Nephron (organoid): ENCODE results near the gene SGSM1.
A peak's percentile ranks its signal among the peaks of the same experiment; 100 is the strongest.

Experiments used
- H3K27ac Mint-ChIP-seq, 3 experiments: 2 replicates each; pipeline ENCODE4 v1.8.0; 2020; ENCODE audit warnings: mixed read lengths in 3 of 3, mild to moderate bottlenecking in 2 of 3, moderate library complexity in 1 of 3
- H3K27me3 Mint-ChIP-seq: 2 replicates; pipeline ENCODE4 v1.8.0; 2021; ENCODE audit warnings: low read depth, mild to moderate bottlenecking, moderate library complexity, mixed read lengths
- H3K36me3 Mint-ChIP-seq: 2 replicates; pipeline ENCODE4 v1.8.0; 2020; ENCODE audit warnings: low read depth, mixed read lengths
- H3K4me1 Mint-ChIP-seq: 2 replicates; pipeline ENCODE4 v1.8.0; 2020; ENCODE audit warnings: mixed read lengths
- H3K4me3 Mint-ChIP-seq, 3 experiments: 2 replicates each; pipeline ENCODE4 v1.8.0; 2020; ENCODE audit warnings: mild to moderate bottlenecking in 3 of 3, mixed read lengths in 3 of 3, moderate library complexity in 2 of 3
- H3K9me3 Mint-ChIP-seq: 2 replicates; pipeline ENCODE4 v1.8.0; 2020; ENCODE audit warnings: mixed read lengths
- TF ChIP-seq, protein P1 (sequence below), 3 experiments: fragments of 200-600 bp; sonication (generic); IDR thresholded peaks; one replicate each; pipeline ENCODE4 v1.5.0; 2021; ENCODE audit warnings: antibody characterized with exemption in 3 of 3; ENCODE audit not compliant: unreplicated experiment in 3 of 3

Gene SGSM1

GRCh38 chr22:24928322-24928721 lies 122.3 kb downstream of the SGSM1 start:
- peaks cover 16% of the 10 kb centered on the region for H3K27me3 Mint-ChIP-seq
- no peak overlapping the region for H3K4me3 Mint-ChIP-seq
- H3K36me3 Mint-ChIP-seq: no peaks in the 10 kb centered on the region
- TF ChIP-seq, protein P1, sequence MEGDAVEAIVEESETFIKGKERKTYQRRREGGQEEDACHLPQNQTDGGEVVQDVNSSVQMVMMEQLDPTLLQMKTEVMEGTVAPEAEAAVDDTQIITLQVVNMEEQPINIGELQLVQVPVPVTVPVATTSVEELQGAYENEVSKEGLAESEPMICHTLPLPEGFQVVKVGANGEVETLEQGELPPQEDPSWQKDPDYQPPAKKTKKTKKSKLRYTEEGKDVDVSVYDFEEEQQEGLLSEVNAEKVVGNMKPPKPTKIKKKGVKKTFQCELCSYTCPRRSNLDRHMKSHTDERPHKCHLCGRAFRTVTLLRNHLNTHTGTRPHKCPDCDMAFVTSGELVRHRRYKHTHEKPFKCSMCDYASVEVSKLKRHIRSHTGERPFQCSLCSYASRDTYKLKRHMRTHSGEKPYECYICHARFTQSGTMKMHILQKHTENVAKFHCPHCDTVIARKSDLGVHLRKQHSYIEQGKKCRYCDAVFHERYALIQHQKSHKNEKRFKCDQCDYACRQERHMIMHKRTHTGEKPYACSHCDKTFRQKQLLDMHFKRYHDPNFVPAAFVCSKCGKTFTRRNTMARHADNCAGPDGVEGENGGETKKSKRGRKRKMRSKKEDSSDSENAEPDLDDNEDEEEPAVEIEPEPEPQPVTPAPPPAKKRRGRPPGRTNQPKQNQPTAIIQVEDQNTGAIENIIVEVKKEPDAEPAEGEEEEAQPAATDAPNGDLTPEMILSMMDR (IDR thresholded peaks at IDR 0.05; ENCODE audit: unreplicated experiment in 3 of 3): no peak
- peaks cover 6% of the 10 kb centered on the region for H3K4me1 Mint-ChIP-seq
- peaks cover 2% of the 10 kb centered on the region for H3K9me3 Mint-ChIP-seq
- H3K27ac Mint-ChIP-seq: no peak overlapping the region

DNA sequence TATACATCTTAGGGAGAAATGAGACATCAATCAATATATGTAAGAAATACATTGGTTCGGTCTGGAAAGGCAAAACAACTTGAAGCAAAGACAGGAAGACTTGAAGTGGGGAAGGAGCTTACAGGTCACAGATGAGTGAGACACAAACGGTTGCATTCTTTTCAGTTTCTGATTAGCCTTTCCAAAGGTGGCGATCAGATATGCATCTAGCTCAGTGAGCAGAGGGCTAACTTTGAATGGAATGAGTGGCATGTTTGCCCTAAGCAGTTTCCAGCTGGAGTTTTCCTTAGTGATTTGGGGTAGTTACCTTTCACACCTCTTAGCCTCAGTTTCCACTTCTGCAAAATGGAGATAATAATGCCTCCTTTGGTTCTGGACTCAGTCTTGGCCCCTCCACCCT lies 124.7 kb downstream of the SGSM1 start:
- peaks cover 6% of the 10 kb centered on the region for H3K4me1 Mint-ChIP-seq
- H3K9me3 Mint-ChIP-seq: peaks cover 2% of the 10 kb centered on the region
- no peaks in the 10 kb centered on the region for H3K36me3 Mint-ChIP-seq
- no peak overlapping the region for H3K4me3 Mint-ChIP-seq
- H3K27ac Mint-ChIP-seq: no peak overlapping the region
- H3K27me3 Mint-ChIP-seq: peaks cover 16% of the 10 kb centered on the region
- TF ChIP-seq, protein P1 (IDR thresholded peaks at IDR 0.05; ENCODE audit: unreplicated experiment in 3 of 3): no peak

DNA sequence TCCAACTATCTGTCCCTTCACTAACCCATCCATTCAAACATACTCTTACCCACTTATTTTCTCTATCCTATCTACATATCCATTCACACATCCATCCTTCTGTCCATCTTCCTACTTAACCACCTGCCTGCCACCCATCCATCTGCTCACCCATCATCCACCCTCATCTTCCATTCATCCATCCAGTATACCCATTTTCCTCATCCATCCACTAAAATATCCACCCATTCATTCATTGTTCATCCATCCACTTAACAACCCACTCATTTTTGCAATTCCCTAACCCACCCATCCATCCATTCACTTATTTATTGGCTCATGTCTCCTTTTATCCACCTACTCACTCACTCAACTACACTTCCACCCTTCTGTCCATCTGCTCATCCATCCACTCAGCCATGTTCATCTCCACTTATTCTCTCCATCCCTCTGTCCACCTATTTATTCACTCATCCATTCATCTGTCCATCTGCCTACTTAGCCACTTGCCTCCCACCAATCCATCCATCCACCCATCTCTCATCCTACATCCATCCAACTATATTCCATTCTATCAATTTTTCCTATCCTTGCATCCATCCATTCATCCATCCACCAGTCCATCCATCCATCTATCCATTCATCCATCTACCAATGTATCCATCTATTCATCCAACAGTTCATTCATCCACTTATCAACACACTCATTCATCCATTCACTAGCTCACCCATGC lies 129.9 kb downstream of the SGSM1 start:
- Mint-ChIP-seq H3K4me3 (no peak overlapping the region), H3K9me3 (no peaks in the 10 kb centered on the region), H3K27me3 (peaks cover 13% of the 10 kb centered on the region), H3K4me1 (no peaks in the 10 kb centered on the region), H3K36me3 (no peaks in the 10 kb centered on the region), H3K27ac (no peak overlapping the region)
- TF ChIP-seq, protein P1 (IDR thresholded peaks at IDR 0.05; ENCODE audit: unreplicated experiment in 3 of 3): no peak

DNA sequence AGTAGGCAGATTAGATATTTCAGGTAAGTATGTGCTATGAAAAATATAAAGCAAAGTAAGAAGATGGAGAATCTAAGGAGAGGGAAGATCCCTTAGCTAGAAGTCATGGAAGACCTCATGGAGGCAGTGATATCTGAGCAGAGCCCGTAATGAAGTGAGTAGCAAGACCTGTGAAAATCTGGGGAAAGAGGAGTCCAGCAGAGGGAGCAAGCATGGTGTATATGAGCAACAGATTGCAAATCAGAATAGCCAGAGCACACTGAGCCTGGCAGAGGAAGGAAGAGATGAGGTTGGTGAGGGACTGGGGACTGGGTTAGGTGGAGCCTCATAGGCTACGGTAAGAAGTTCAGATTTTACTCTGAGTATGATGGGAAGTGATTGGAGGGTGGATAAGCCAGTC lies 131.1 kb downstream of the SGSM1 start:
- no peaks in the 10 kb centered on the region for H3K4me1 Mint-ChIP-seq
- H3K36me3 Mint-ChIP-seq: no peaks in the 10 kb centered on the region
- TF ChIP-seq, protein P1 (IDR thresholded peaks at IDR 0.05; ENCODE audit: unreplicated experiment in 3 of 3): peak in 1 of 3 experiments; percentile 24
- H3K9me3 Mint-ChIP-seq: no peaks in the 10 kb centered on the region
- no peak overlapping the region for H3K4me3 Mint-ChIP-seq
- no peak overlapping the region for H3K27ac Mint-ChIP-seq
- peaks cover 5% of the 10 kb centered on the region for H3K27me3 Mint-ChIP-seq

- Mint-ChIP-seq H3K9me3 (no peaks in the 10 kb centered on the region), H3K27ac (no peak overlapping the region), H3K4me1 (no peaks in the 10 kb centered on the region), H3K36me3 (no peaks in the 10 kb centered on the region), H3K27me3 (peaks cover 11% of the 10 kb centered on the region), H3K4me3 (no peak overlapping the region)
- TF ChIP-seq, protein P1 (IDR thresholded peaks at IDR 0.05; ENCODE audit: unreplicated experiment in 3 of 3): peak; percentile 72 to 75 (median 75)
Measured at GRCh38 chr22:24938741-24939341, 132.8 kb downstream of the SGSM1 start.

GRCh38 chr22:24942301-24942700 lies 136.3 kb downstream of the SGSM1 start:
- Mint-ChIP-seq H3K9me3 (no peaks in the 10 kb centered on the region), H3K4me1 (no peaks in the 10 kb centered on the region), H3K27me3 (peaks cover 15% of the 10 kb centered on the region), H3K4me3 (no peak overlapping the region), H3K27ac (no peak overlapping the region), H3K36me3 (no peaks in the 10 kb centered on the region)
- TF ChIP-seq, protein P1 (IDR thresholded peaks at IDR 0.05; ENCODE audit: unreplicated experiment in 3 of 3): no peak
